ENCODE measurements around the gene TNC.

The TNC gene

GRCh38 chr9:115018547-115019435 lies 99.2 kb downstream of the TNC start:
- CTCF ChIA-PET = interaction anchor here (0.7 to 6.9 kb wide), 6 partner anchors 8 to 339 kb away, joined by 3 to 75 read pairs (median 4); partner anchors contain the start of gene TEX48
- TF ChIP-seq CTCF (IDR thresholded peaks at IDR 0.05; ENCODE audit: control extremely low read depth, extremely low read depth, low read depth, missing control alignments) = no peak
- DNase-seq (ENCODE audit: extremely low spot score) = no peak
- POLR2A ChIA-PET = no interaction called here

- CTCF ChIA-PET = interaction anchor here (1.1 to 6.9 kb wide), 7 partner anchors 23 to 611 kb away, joined by 3 to 75 read pairs (median 4); partner anchors contain the start of gene TEX48
- POLR2A ChIA-PET = no interaction called here
- no peak for TF ChIP-seq CTCF (IDR thresholded peaks at IDR 0.05; ENCODE audit: control extremely low read depth, extremely low read depth, low read depth, missing control alignments)
- no peak for DNase-seq (ENCODE audit: extremely low spot score)
Measured at GRCh38 chr9:115016344-115016743, 101.6 kb downstream of the TNC start.

- ChIA-PET CTCF (interaction anchor here (0.8 to 6.9 kb wide), 55 partner anchors 9 to 616 kb away, joined by 3 to 75 read pairs (median 4); partner anchors contain the start of gene TEX48), POLR2A (no interaction called here)
- peak; percentile 31 for TF ChIP-seq CTCF (IDR thresholded peaks at IDR 0.05; ENCODE audit: control extremely low read depth, extremely low read depth, low read depth, missing control alignments)
- no peak for DNase-seq (ENCODE audit: extremely low spot score)
Measured at GRCh38 chr9:115015018-115015635, 102.8 kb downstream of the TNC start.

- CTCF ChIA-PET = interaction anchor here (0.7 to 6.9 kb wide), 57 partner anchors 8 to 615 kb away, joined by 3 to 75 read pairs (median 4); partner anchors contain the start of gene TEX48
- TF ChIP-seq CTCF (IDR thresholded peaks at IDR 0.05; ENCODE audit: control extremely low read depth, extremely low read depth, low read depth, missing control alignments) = no peak
- DNase-seq (ENCODE audit: extremely low spot score) = no peak
- POLR2A ChIA-PET = no interaction called here
Measured at GRCh38 chr9:115014438-115014837, 103.5 kb downstream of the TNC start.

GRCh38 chr9:115013998-115014397 lies 104.0 kb downstream of the TNC start:
- ChIA-PET POLR2A (no interaction called here), CTCF (interaction anchor here (0.7 to 6.9 kb wide), 52 partner anchors 8 to 615 kb away, joined by 3 to 75 read pairs (median 4); partner anchors contain the start of gene TEX48)
- peak; percentile 70 for DNase-seq (ENCODE audit: extremely low spot score)
- peak; percentile 53 for TF ChIP-seq CTCF (IDR thresholded peaks at IDR 0.05; ENCODE audit: control extremely low read depth, extremely low read depth, low read depth, missing control alignments)

GRCh38 chr9:115012486-115012885 lies 105.5 kb downstream of the TNC start:
- no peak for DNase-seq (ENCODE audit: extremely low spot score)
- no peak for TF ChIP-seq CTCF (IDR thresholded peaks at IDR 0.05; ENCODE audit: control extremely low read depth, extremely low read depth, low read depth, missing control alignments)
- ChIA-PET POLR2A (no interaction called here), CTCF (interaction anchor here (1.0 to 3.4 kb wide), 14 partner anchors 9 to 607 kb away, joined by 3 to 25 read pairs (median 4); partner anchors contain the start of gene TEX48)
